Frontal cortex (tissue), 4 donors: ENCODE measurements around the gene ASB12. TPM values are rescaled to one million over a fixed set of nuclear protein-coding genes. Genes with fewer than 3 reads are reported as not detected.
"Not testable (repeated sequence)": the region's sequence is repeated elsewhere in the genome, so short reads cannot be mapped to it uniquely, and the experiment has no call there.

ENCODE experiments used
- DNase-seq, 2 donors: peaks; one replicate each; pipeline ENCODE4 v3.0.0; 2012; ENCODE audit warnings: low spot score in 2 of 2
- FAIRE-seq: peaks from 2 replicates; lab custom pipeline; 2012; peaks lifted over from hg19 to GRCh38; lab: Jason Lieb, UNC
- total RNA-seq: library from RNA; depleted of rRNA; stranded (reverse); fragments of >200 nt; gene quantifications from one replicate; pipeline ENCODE4 v1.2.3, GENCODE V29; 2014
- donor health status: control.
- donor health status: control.
- donor health status: control.

Gene ASB12, protein sequence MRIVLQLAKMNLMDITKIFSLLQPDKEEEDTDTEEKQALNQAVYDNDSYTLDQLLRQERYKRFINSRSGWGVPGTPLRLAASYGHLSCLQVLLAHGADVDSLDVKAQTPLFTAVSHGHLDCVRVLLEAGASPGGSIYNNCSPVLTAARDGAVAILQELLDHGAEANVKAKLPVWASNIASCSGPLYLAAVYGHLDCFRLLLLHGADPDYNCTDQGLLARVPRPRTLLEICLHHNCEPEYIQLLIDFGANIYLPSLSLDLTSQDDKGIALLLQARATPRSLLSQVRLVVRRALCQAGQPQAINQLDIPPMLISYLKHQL
- 0.41 TPM for total RNA-seq

DNA sequence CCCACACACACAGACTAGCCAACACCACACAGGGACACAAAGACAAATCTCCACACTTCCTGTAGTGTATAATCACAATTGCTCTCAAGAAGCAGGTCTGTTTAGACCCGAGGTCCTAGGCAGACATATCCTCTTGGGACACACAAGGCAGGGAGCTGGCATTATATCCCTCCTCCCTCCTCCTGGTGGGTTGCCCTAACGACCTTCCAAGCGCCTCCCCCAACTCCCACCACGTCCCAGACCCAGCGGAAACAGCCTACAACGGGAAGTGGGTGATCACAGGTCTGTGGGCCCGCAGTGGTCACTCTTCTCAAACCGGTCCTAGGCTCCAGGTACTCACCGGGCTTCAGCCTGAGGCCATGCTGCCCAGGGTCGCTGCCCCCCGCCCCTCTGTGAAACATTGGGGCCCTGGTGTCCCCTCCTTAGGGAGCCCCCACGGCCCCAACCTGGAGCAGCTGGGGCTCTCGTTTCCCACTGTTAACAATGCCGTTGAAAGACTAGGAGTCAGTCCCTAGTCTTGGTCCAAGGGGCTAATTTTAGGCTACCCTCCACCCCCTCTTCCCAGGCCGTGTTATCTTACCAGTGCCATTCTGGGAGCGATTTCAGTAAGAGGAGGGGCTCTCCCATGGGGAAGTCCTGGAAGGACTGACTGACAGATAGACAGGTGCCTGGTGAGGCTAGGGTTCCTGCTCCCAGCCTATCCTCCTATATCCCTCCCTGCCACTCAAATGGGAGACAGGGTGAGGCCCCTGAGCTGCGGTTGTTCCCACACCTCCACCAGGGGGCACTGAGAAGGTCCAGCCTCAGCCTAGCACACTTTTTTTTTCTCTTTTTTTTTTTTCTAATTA lies at the start of gene ASB12:
Gene ASB12 (minus strand): TSS at position 485 of the 848 bp plus-strand sequence. CDS start 4,957 bp downstream, outside the sequence.
- FAIRE-seq (no peak), DNase-seq (no peak)

DNA sequence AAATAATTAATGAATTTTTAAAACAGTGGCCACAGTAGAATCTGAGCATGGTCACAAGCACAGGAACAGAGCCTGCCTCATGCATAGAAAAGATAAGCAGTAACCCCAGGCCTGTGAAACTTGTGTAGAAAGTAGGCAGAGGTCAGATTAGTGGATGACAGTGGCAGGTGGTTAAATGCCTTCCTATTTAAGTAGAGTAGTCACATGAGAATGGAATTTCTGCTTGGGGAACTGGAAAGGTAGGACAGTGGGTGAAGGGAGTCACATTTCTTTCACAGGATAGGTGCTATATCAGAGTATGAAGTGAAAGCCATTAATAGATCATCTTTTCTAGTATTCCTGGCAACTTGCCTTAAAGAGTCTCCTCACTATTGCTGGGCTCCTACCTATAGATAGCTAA lies 34.9 kb upstream of the ASB12 start:
- no peak for DNase-seq
- FAIRE-seq, result no peak

DNA sequence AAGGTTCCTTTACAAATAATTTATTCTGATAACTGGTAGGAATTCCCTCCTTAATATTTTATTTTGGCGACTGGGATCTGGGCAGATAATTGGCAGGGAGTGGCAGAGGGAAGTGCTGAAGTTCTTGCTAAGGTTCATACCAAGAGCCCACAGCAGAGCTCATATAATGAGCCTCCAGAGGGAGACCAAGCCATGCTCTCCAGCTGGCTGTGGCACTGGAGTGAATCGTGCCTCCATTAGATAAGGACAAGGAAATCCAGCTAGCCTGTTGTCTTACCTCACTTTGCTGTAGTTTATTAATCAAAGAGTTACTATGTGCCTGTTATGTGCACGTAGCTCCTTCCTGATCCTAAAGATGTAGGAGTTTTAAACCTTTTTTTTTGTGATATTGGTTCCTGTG lies 1.3 kb downstream of the ASB12 start:
- FAIRE-seq (no peak), DNase-seq (no peak)

DNA sequence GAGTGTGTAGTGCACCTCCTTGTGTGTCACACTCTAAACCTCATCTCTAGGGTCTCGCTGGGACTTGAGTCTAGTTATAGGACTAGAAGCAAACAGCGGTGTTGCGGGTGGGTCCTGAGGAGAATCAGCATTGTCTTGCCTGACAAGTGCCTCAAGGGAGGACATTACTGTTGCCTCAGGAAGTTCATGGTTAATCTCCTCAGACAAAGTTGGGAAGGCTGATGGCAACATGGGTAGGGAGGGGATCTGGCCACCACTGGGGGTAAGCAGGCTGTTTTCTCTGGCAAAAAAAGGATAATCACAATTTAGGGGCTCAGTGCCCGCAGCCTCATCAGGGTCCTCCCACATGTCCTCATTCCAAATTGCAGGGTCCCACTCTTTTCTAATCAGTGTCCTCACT lies 12.4 kb downstream of the ASB12 start:
- DNase-seq (no peak), FAIRE-seq (no peak)

DNA sequence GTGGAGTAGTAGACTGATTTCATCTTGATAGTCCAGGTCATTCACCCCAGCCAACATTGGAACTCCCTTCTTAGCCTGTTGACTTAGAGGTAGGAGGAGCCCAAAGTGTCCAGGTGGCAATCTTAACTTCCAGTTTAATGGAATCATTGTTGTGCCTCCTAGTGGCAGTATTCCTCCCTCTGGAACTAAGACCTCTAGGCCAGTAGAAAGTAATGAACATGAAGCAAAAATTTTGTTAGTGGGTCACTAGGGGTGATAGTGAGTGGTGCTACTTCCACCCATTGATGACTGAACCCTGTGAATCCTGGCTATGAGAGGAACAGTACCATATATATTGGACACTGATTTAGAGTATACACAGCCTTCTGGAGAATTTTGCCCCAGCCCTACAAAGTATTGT lies 16.4 kb downstream of the ASB12 start:
- FAIRE-seq, DNase-seq: not testable (repeated sequence)

DNA sequence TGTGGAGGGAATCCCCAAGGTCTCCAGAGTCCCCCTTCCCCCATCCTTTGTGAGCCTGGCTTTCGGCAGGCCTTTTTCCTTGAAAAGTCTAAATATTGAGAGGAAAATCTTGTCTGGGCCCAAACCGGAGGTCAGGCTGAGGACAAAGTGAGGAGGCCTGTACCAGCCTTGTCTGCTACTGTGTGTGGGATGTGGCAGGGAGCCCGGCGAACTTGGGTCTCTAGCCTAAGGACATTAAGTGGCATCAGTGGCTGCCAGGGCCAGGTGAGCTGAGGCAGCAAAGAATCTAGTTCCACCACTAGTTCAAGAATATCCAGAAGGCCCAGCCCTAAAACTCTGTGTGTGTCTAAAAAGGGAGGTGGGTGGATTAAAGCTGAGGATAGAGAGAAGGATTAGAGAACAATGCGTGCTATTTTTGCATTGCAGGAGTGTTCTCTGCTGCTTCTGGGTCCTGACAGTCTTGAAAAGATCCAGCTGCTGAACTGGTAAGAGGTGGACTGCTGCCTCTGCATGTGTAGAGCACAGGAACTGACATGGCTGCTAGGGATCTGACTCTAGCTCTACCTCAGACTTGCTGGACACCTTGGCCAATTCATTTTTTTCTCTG lies 23.7 kb downstream of the ASB12 start:
- DNase-seq (no peak), FAIRE-seq (no peak)

DNA sequence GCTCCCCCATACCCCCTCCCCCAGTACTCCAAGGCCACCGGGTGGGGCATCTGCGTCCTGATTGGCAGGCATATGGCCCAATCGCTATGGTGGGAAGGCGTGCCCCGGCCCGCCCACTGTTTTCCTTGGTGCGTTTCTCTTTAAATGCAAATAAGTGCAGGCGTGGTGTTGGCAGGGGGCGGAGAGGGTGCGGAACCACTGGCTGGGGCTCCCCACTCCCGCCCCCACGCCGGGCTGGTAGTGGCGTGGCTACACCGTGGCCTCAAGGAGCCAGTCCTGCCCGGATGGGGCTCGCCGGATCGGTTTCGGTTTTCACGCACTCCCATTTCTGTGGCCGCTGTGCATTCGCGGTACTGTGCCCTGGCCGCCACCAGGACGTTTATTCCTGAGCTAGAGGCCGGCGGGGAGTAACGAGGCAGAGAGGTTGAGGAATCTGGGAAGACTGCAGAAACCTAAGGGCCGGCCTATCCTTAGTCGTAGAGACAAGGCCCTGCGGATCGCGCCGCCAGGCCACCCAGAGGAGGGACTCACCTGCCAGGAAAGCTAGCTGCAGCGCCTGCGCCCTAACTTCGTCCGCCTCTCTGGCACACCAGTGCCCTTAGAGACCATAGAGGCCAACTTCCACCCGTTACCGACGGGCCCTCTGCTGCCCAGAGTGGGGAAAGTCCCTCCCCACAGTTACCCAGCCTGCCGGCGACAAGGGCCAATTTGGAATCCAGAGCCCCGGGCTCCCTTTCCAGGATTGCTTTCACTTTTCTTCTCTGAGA lies 24.5 kb downstream of the ASB12 start:
- no peak for FAIRE-seq
- peak; percentile 84 to 91 for DNase-seq

DNA sequence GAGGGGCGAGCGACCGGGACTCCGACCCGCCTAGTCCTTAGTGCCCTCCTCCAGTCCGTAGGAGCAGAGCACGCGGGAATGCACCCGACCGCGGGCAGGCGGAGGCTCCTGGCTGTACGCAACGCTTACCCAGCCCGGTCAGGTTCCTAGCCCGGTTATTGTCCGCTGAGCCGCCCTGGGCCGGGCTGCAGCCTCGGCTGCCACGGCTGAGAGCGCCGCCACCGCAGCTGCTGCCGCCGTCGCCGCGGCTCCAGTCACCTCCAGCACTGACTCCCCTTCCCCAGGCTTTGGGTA lies 25.0 kb downstream of the ASB12 start, which contains the start of gene AMER1:
Gene AMER1 (minus strand): TSS at position 268 of the 294 bp plus-strand sequence. CDS start 12,422 bp downstream, outside the sequence.
- no peak for DNase-seq
- FAIRE-seq, result no peak

DNA sequence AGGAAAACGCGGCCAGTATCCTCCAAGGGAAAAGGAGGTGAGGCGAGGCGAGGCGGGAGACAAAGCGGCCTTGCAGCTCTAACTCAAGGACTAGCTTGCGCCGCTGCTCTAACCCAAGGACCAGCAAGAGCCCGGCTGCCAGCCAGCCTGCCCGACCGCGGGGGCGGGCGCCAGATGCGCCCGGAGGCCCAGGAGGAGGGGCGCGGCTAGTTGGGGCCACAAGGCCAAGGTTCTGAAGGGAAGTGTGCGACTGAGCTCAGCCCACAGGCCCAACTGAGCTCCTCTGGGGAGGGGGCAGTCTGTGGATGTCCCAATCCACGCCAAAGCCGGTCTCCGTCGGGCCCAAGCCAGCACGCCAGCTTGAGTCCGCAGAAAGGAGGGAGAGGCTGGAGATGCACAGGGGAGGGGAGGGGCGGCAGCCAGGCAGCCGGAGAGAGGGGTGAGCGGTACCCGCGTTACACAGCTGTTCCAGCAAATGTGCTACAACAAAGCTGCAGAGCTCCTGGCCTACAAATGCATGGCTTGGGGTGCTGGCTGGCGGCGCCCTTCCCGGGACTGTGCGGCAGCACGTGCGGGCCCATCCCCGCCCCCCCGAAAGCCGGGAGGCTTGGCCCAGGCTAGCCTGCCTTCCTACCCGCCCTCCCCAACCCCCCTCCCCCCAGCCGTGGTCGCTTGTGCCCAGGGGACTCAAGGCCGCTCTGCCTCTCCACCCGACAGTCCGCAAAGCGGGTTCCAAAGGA lies 25.5 kb downstream of the ASB12 start:
- FAIRE-seq (no peak), DNase-seq (peak; percentile 47 to 60)

DNA sequence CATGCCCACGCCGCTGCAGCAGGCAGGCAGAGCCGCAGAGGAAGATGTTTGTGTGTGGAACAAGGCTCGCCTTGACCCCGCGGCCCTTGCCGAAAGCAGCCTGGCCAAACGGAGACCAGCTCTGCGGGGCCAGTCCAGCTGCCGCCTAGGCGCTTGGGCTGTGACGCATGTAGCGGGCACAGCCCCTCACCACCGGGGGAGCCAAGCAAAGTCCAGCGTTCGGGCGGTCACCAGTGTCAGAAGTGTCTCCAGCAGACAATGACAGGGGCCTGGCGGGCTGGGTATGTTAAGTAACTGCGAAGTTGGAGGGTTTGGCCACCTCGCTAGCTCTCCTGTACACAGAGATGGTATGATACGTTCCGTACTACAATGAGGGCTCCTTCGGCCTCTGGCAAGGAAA lies 26.2 kb downstream of the ASB12 start:
- FAIRE-seq, result no peak
- DNase-seq, result peak in 1 of 2 donors; percentile 18

DNA sequence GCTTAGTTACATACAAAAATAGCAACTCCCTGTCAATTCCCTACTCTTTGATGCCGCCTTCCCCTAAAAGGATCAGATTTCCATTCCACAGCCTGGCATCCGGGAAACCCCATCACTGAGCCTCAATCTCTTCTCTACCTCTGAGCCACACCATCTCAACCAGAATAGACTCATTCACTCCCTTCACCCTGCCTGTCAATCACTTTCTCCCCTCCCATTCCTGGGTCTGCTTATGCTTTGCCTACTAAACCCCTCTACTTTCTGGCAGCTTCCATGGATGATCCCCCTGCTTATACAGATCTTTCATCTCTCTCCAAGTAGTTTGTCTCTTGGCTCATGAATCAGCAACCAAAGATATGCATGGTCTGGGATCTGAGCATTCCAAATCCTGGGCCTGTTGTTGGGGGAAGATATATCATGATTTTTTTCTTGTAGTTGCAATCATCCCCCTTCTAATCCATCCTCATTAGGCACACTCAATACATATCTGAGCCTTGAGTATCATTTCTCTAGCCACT lies 27.5 kb downstream of the ASB12 start:
- DNase-seq, result no peak

DNA sequence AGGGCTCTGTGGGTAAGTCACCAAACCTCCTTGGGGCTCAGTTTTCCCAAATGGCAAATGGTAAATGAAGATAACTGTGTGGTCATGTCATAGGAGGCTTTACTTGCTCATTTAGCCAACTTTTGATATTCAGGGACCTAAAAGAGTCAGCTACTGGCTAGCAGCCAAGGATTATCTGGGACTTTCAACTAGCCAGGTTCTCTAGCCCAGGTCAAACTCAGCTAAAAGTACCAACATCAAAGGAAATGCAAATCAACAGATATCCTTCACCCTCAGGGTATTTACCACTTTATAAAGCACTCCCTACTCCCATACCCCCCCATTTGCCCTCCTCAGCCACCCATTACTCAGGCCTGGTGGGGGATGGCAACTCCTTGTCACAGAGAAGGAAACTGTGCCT lies 32.4 kb downstream of the ASB12 start:
- FAIRE-seq, result no peak
- no peak for DNase-seq

More for the DNA sequence above, 27.5 kb downstream of the ASB12 start:
- FAIRE-seq, result no peak

DNA sequence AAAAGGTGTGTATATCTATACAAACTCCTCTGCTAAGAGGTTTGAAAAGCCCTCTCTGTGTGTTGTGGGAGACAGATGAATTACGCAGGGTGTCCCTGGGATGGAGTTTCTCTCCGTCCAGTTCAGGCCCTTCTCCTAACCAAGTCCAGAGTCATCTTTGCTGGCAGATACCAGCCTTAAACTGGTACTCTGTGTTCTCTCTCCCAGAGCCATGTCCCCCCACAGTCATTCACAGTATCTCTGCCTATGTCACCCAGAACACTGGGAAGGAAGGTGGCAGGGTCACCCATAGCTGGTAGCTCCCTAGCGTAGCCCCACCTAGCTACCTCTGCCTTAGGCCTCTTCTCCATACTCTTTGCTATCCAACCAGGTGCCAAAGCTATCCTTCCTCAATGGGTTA lies 33.8 kb downstream of the ASB12 start:
- no peak for DNase-seq
- no peak for FAIRE-seq

DNA sequence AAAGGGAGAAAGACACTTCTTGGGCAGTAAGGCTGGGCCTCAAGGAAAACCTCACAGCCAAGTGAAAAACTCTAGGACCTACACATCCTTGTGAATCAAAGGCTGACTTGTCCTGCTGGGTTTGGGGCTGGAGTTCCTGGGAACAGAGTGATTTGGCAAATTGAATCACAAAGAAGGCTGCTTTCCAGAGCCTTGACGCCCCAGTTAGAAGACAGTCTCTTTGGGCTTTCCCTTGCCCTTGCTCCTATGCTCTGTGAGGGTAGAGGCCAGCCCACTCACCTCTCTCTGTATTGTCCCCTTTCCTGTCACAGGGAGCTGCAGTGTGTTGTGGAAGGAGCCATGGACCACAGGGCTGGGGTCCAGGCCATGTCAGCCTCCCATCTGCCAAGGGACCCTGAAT lies 34.5 kb downstream of the ASB12 start:
- FAIRE-seq, result no peak
- no peak for DNase-seq

DNA sequence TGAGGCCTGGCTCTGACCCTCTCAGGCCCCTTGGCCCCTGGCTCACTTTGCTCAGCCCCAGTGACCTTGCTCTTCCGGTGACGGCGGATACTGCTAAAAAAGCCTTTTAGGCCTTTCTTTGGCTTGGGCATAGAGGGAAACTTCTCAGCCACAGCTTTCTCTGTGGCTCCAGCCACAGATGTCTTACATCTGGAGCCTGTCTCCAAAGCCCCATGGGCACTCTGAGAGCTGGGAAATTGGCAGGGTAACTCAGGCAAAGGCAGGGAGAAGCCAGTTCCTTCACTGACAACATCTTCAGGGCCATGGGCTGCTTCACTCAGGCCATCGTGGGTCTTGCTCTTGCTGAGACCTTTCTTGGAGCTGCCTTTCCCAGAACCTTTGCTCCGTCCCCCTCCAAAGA lies 37.7 kb downstream of the ASB12 start:
- DNase-seq (no peak), FAIRE-seq (no peak)

DNA sequence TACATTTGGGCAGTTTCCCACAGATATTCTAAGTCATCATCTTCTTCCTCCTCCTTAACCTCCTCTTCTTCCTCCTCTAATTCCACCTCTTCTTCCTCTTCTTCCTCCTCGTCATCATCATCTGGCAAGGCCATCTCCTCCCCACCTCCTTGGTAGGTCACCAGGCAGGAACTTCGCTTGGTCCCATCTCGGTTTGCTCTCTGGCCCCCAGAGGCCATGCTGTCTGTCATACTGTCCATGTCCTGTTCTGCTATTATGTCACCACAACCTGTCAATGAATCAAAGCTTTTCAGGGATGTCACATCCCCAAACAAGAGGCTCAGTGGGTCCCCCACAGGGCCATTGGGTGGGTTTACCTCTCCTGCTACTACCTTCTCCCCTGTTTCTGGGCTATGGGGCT lies 38.4 kb downstream of the ASB12 start:
- no peak for DNase-seq
- no peak for FAIRE-seq

DNA sequence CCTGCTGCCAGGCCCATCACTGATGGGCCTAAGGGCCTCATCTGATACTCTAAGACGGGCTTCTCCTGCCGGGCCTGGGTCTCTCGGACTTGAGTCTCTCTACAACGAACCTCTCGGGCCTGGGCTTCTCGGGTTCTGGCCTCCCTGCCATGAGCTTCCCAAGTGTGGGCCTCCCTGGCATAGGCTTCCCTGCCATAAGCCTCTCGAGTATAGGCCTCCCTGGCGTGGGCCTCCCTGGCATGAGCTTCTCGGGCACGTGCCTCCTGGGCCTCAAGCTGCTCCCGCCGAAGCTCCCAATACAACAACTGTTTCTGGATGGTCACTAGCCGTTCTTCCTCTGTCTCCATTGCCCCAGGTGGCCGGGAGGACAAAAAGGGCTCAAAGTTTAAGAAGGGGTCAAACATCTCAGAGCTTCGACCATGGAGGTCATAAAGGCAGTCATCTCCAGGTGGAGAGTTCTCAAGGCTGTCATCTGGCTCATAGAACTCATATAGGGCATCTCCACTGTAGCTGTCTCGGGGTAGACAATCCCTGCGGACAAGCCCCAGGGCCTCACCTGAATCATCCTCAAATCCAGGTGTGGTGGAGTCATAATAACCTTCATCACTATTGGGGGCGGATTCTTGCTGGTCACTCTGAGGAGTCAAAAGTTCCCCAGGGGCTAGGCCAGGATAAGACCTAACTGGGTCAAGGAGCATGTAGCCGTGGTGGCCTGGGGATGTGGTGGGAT lies 39.0 kb downstream of the ASB12 start:
- DNase-seq, result no peak
- FAIRE-seq, result no peak

DNA sequence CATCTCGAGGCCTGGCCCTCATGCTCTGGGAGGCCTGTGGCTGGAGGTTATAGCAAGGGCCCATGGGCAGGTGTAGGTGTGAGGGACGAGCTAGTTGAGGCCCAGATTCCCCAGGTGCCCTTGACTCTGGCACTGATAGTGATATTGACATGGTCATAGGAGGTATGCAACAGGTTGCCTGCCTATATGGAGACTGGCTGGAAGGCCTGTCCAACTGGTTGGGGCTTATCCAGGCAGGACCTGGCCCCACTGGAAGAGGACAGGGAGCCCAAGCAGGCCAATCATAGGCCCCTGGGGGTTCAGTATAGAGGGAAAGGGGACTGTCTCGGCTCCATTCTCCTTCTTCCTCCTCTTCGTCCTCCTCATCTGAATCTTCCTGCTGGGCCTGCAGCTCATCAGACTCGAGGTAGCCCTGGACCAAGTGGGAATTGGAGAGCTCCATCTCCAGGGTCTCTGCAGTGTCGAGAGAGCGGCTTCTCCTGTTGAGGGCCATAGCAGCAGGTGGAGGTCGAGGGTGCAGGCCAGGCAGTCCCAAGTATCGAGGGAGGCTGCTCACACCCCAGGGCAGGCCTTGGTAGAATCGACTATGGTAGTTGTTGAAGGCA lies 40.2 kb downstream of the ASB12 start:
- FAIRE-seq (no peak), DNase-seq (no peak)
